ENCODE results near the gene MCC.

MCC gene

DNA sequence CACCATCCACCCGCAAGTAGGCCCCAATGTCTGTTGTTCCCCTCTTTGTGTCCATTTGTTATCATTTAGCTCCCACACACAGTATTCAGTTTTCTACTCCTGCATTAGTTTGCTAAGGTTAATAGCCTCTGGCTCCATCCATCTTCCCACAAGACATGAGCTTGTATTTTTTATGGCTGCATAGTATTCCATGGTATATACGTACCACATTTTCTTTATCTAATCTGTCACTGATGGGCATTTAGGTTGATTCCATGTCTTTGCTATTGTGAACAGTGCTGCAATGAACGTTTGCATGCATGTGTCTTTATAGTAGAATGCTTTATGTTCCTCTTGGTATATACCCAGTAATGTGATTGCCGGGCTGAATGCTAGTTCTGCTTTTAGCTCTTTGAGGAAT, 361.2 kb downstream of the MCC start:
- H2AK5ac ChIP-seq (ENCODE audit: low read length) = no peak overlapping the region
- H3K79me2 ChIP-seq (ENCODE audit: control insufficient read depth, insufficient read depth, low read length) = peaks cover 13% of the 10 kb centered on the region
- peaks cover 20% of the 10 kb centered on the region for H3K79me1 ChIP-seq (ENCODE audit: low read length)
- no peak overlapping the region for H2BK5ac ChIP-seq (ENCODE audit: low read length)
- H3K27me3 ChIP-seq (ENCODE audit: insufficient read depth, low read length, poor library complexity) = no peaks in the 10 kb centered on the region
- H4K8ac ChIP-seq (ENCODE audit: low read depth, low read length) = no peak overlapping the region
- H3K27ac ChIP-seq (ENCODE audit: low read depth, low read length) = no peak overlapping the region
- H3K23ac ChIP-seq (ENCODE audit: low read length) = no peak overlapping the region
- H3K36me3 ChIP-seq (ENCODE audit: control insufficient read depth, insufficient read depth, low read length) = no peaks in the 10 kb centered on the region
- H3K4me2 ChIP-seq (ENCODE audit: low read length) = no peak overlapping the region
- DNase-seq = no peak
- H2BK120ac ChIP-seq (ENCODE audit: low read depth, low read length) = no peak overlapping the region
- H3K9ac ChIP-seq (ENCODE audit: low read length) = no peak overlapping the region
- H3K4me3 ChIP-seq (ENCODE audit: low read length) = no peak overlapping the region
- H3K4ac ChIP-seq (ENCODE audit: low read depth, low read length) = no peak overlapping the region
- H3K56ac ChIP-seq (ENCODE audit: low read length) = no peak overlapping the region
- peaks cover 15% of the 10 kb centered on the region for H3K4me1 ChIP-seq (ENCODE audit: control insufficient read depth, low read depth, low read length)
- no CpG with 5 or more reads among the region's 4 CpGs for WGBS (ENCODE audit: extremely low coverage, insufficient coverage, low lambda C conversion rate)
- no peak overlapping the region for H3K18ac ChIP-seq (ENCODE audit: low read length)
- no peak overlapping the region for H4K5ac ChIP-seq (ENCODE audit: low read length)
- no peak overlapping the region for H2BK15ac ChIP-seq (replicated peaks; ENCODE audit: low read depth)

- no peak overlapping the region for H3K23ac ChIP-seq (ENCODE audit: low read length)
- no peak overlapping the region for H3K18ac ChIP-seq (ENCODE audit: low read length)
- peaks cover 15% of the 10 kb centered on the region for H3K4me1 ChIP-seq (ENCODE audit: control insufficient read depth, low read depth, low read length)
- no peak overlapping the region for H3K56ac ChIP-seq (ENCODE audit: low read length)
- no peak overlapping the region for H2BK5ac ChIP-seq (ENCODE audit: low read length)
- no peak overlapping the region for H3K9ac ChIP-seq (ENCODE audit: low read length)
- H4K5ac ChIP-seq (ENCODE audit: low read length) = no peak overlapping the region
- H3K79me2 ChIP-seq (ENCODE audit: control insufficient read depth, insufficient read depth, low read length) = peaks cover 11% of the 10 kb centered on the region
- no peak overlapping the region for H3K27ac ChIP-seq (ENCODE audit: low read depth, low read length)
- H2BK120ac ChIP-seq (ENCODE audit: low read depth, low read length) = no peak overlapping the region
- H2AK5ac ChIP-seq (ENCODE audit: low read length) = no peak overlapping the region
- H2BK15ac ChIP-seq (replicated peaks; ENCODE audit: low read depth) = no peak overlapping the region
- WGBS (ENCODE audit: extremely low coverage, insufficient coverage, low lambda C conversion rate) = no CpG with 5 or more reads among the region's 4 CpGs
- no peak overlapping the region for H3K4me3 ChIP-seq (ENCODE audit: low read length)
- no peak overlapping the region for H4K8ac ChIP-seq (ENCODE audit: low read depth, low read length)
- no peaks in the 10 kb centered on the region for H3K27me3 ChIP-seq (ENCODE audit: insufficient read depth, low read length, poor library complexity)
- no peak for DNase-seq
- no peak overlapping the region for H3K4me2 ChIP-seq (ENCODE audit: low read length)
- H3K79me1 ChIP-seq (ENCODE audit: low read length) = peaks cover 22% of the 10 kb centered on the region
- H3K36me3 ChIP-seq (ENCODE audit: control insufficient read depth, insufficient read depth, low read length) = no peaks in the 10 kb centered on the region
- H3K4ac ChIP-seq (ENCODE audit: low read depth, low read length) = no peak overlapping the region
Measured at GRCh38 chr5:113125371-113125770, 362.9 kb downstream of the MCC start.

DNA sequence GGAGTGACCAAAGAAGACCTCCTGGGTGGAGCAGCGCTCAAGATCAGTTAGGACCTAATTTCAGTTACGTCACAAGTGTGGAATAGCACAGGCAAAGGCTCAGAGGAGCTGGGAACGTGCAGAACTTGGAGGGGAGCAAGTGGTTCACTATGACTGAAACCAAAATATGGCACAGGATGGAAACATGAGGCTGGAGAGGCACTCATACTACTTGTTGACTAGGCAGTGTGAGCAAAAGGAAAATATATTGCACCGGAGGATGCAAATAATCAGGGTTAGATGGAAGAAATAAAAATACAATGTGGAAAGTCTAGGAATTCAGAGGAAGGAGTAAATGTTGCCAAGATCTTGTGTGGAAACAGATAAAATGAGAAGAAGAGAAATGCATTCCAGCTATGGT, 363.3 kb downstream of the MCC start:
- no CpG with 5 or more reads among the region's 4 CpGs for WGBS (ENCODE audit: extremely low coverage, insufficient coverage, low lambda C conversion rate)
- no peak overlapping the region for H2BK120ac ChIP-seq (ENCODE audit: low read depth, low read length)

DNA sequence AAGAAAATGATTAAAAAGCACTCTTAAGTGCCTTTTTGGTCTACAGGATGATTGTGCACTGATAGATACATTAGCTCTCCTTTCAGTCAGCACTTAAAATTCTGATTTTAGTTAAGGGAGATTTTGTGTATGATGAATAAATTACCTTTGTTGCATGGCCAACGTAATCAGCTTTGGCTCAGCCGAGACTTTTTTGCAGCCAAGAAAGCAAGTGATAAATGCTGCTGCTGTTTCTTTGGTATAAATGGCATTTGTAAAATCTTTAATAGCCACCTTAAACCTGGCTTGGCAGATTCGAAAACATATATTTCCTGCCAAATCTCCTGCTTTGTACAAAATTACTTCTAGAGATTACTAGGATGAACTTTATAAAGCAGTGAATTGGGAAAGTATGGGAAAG, 364.0 kb downstream of the MCC start:
- Histone ChIP-seq H3K4me1 (ENCODE audit: control insufficient read depth, low read depth, low read length) (peaks cover 15% of the 10 kb centered on the region), H3K79me2 (ENCODE audit: control insufficient read depth, insufficient read depth, low read length) (peaks cover 11% of the 10 kb centered on the region), H3K9ac (ENCODE audit: low read length) (no peak overlapping the region), H3K27me3 (ENCODE audit: insufficient read depth, low read length, poor library complexity) (no peaks in the 10 kb centered on the region), H3K23ac (ENCODE audit: low read length) (no peak overlapping the region), H3K56ac (ENCODE audit: low read length) (no peak overlapping the region), H3K4me3 (ENCODE audit: low read length) (no peak overlapping the region), H3K79me1 (ENCODE audit: low read length) (peaks cover 23% of the 10 kb centered on the region), H2AK5ac (ENCODE audit: low read length) (no peak overlapping the region), H3K18ac (ENCODE audit: low read length) (no peak overlapping the region), H2BK15ac (replicated peaks; ENCODE audit: low read depth) (no peak overlapping the region), H4K8ac (ENCODE audit: low read depth, low read length) (no peak overlapping the region), H3K4me2 (ENCODE audit: low read length) (no peak overlapping the region), H3K4ac (ENCODE audit: low read depth, low read length) (no peak overlapping the region), H3K36me3 (ENCODE audit: control insufficient read depth, insufficient read depth, low read length) (no peaks in the 10 kb centered on the region), H2BK5ac (ENCODE audit: low read length) (no peak overlapping the region), H2BK120ac (ENCODE audit: low read depth, low read length) (no peak overlapping the region), H4K5ac (ENCODE audit: low read length) (no peak overlapping the region), H3K27ac (ENCODE audit: low read depth, low read length) (no peak overlapping the region)
- WGBS (ENCODE audit: extremely low coverage, insufficient coverage, low lambda C conversion rate) = no CpG with 5 or more reads among the region's 3 CpGs
- no peak for DNase-seq

More for the DNA sequence above, 363.3 kb downstream of the MCC start:
- H3K36me3 ChIP-seq (ENCODE audit: control insufficient read depth, insufficient read depth, low read length) = no peaks in the 10 kb centered on the region
- H3K79me1 ChIP-seq (ENCODE audit: low read length) = peaks cover 22% of the 10 kb centered on the region
- no peak overlapping the region for H2BK15ac ChIP-seq (replicated peaks; ENCODE audit: low read depth)
- H3K18ac ChIP-seq (ENCODE audit: low read length) = no peak overlapping the region
- no peak for DNase-seq
- no peak overlapping the region for H2AK5ac ChIP-seq (ENCODE audit: low read length)
- H4K5ac ChIP-seq (ENCODE audit: low read length) = no peak overlapping the region
- peaks cover 11% of the 10 kb centered on the region for H3K79me2 ChIP-seq (ENCODE audit: control insufficient read depth, insufficient read depth, low read length)
- H3K27ac ChIP-seq (ENCODE audit: low read depth, low read length) = no peak overlapping the region
- H3K4me1 ChIP-seq (ENCODE audit: control insufficient read depth, low read depth, low read length) = peaks cover 15% of the 10 kb centered on the region
- H3K4ac ChIP-seq (ENCODE audit: low read depth, low read length) = no peak overlapping the region
- H3K4me3 ChIP-seq (ENCODE audit: low read length) = no peak overlapping the region
- no peak overlapping the region for H2BK5ac ChIP-seq (ENCODE audit: low read length)
- no peak overlapping the region for H3K23ac ChIP-seq (ENCODE audit: low read length)
- H3K9ac ChIP-seq (ENCODE audit: low read length) = no peak overlapping the region
- no peak overlapping the region for H3K56ac ChIP-seq (ENCODE audit: low read length)
- no peak overlapping the region for H4K8ac ChIP-seq (ENCODE audit: low read depth, low read length)
- H3K4me2 ChIP-seq (ENCODE audit: low read length) = no peak overlapping the region
- H3K27me3 ChIP-seq (ENCODE audit: insufficient read depth, low read length, poor library complexity) = no peaks in the 10 kb centered on the region

GRCh38 chr5:113123618-113124017, 364.6 kb downstream of the MCC start:
- Histone ChIP-seq H2BK5ac (ENCODE audit: low read length) (no peak overlapping the region), H3K4me3 (ENCODE audit: low read length) (no peak overlapping the region), H4K5ac (ENCODE audit: low read length) (no peak overlapping the region), H3K27ac (ENCODE audit: low read depth, low read length) (no peak overlapping the region), H3K4me2 (ENCODE audit: low read length) (no peak overlapping the region), H2AK5ac (ENCODE audit: low read length) (no peak overlapping the region), H3K18ac (ENCODE audit: low read length) (no peak overlapping the region), H3K56ac (ENCODE audit: low read length) (no peak overlapping the region), H3K36me3 (ENCODE audit: control insufficient read depth, insufficient read depth, low read length) (no peaks in the 10 kb centered on the region), H3K79me2 (ENCODE audit: control insufficient read depth, insufficient read depth, low read length) (peaks cover 9% of the 10 kb centered on the region), H3K23ac (ENCODE audit: low read length) (no peak overlapping the region), H3K79me1 (ENCODE audit: low read length) (peaks cover 22% of the 10 kb centered on the region), H3K4me1 (ENCODE audit: control insufficient read depth, low read depth, low read length) (peaks cover 15% of the 10 kb centered on the region), H2BK120ac (ENCODE audit: low read depth, low read length) (no peak overlapping the region), H3K27me3 (ENCODE audit: insufficient read depth, low read length, poor library complexity) (no peaks in the 10 kb centered on the region), H4K8ac (ENCODE audit: low read depth, low read length) (no peak overlapping the region), H3K4ac (ENCODE audit: low read depth, low read length) (no peak overlapping the region), H3K9ac (ENCODE audit: low read length) (no peak overlapping the region), H2BK15ac (replicated peaks; ENCODE audit: low read depth) (no peak overlapping the region)
- DNase-seq = peak; percentile 77
- no CpG with 5 or more reads among the region's 4 CpGs for WGBS (ENCODE audit: extremely low coverage, insufficient coverage, low lambda C conversion rate)

DNA sequence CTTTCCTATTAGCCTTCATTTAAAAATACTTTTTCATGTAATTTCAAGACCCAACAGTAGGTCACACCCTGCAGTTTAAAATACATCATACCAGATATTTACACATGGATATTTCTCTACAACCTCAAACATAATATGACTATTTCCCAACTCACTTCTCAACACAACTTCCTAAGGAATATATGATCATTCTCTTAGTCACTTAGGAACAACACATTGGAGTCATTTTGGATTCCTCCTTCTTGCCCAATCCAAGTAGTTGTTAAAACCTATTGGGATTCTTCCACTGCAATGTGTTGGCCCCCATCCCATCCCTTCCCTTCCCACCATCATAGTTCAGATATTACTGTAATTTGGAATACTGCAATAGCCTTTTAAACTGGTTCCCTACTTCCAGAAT, 366.2 kb downstream of the MCC start:
- Histone ChIP-seq H3K4me2 (ENCODE audit: low read length) (no peak overlapping the region), H3K4me3 (ENCODE audit: low read length) (no peak overlapping the region), H3K36me3 (ENCODE audit: control insufficient read depth, insufficient read depth, low read length) (peaks cover 1% of the 10 kb centered on the region), H2BK5ac (ENCODE audit: low read length) (no peak overlapping the region), H2BK15ac (replicated peaks; ENCODE audit: low read depth) (no peak overlapping the region), H4K8ac (ENCODE audit: low read depth, low read length) (no peak overlapping the region), H3K27ac (ENCODE audit: low read depth, low read length) (no peak overlapping the region), H3K79me2 (ENCODE audit: control insufficient read depth, insufficient read depth, low read length) (peaks cover 9% of the 10 kb centered on the region), H2AK5ac (ENCODE audit: low read length) (no peak overlapping the region), H3K79me1 (ENCODE audit: low read length) (peaks cover 27% of the 10 kb centered on the region), H3K18ac (ENCODE audit: low read length) (no peak overlapping the region), H3K9ac (ENCODE audit: low read length) (no peak overlapping the region), H3K56ac (ENCODE audit: low read length) (no peak overlapping the region), H3K4ac (ENCODE audit: low read depth, low read length) (no peak overlapping the region), H3K23ac (ENCODE audit: low read length) (no peak overlapping the region), H3K27me3 (ENCODE audit: insufficient read depth, low read length, poor library complexity) (no peaks in the 10 kb centered on the region), H4K5ac (ENCODE audit: low read length) (no peak overlapping the region), H3K4me1 (ENCODE audit: control insufficient read depth, low read depth, low read length) (peaks cover 15% of the 10 kb centered on the region), H2BK120ac (ENCODE audit: low read depth, low read length) (no peak overlapping the region)
- no peak for DNase-seq

Data from mesendoderm (in vitro differentiated cells).